PC-9 (cell line): ENCODE measurements around the gene GALNT14. TPM values are rescaled to one million over a fixed set of nuclear protein-coding genes. Genes with fewer than 3 reads are reported as not detected.

Experiments
- BruUV-seq: library from RNA; stranded (reverse); fragments of 400-500 nt; replicated peaks from 2 replicates; lab custom pipeline; 2021; lab: Mats Ljungman, UMichigan
- CTCF ChIA-PET: fragments of 300-600 bp; sonication (Branson Sonifier 250); formaldehyde crosslinking; loops from one replicate; lab custom pipeline; 2022; ENCODE audit warnings: antibody characterized with exemption; lab: Charles Lee
- POLR2A ChIA-PET: fragments of 300-600 bp; sonication (Branson Sonifier 250); formaldehyde crosslinking; loops from one replicate; lab custom pipeline; 2022; ENCODE audit warnings: antibody characterized with exemption; ENCODE audit not compliant: unreplicated experiment; lab: Charles Lee
- DNase-seq, 2 experiments: peaks; one replicate each; pipeline versions ENCODE4 v3.0.0 to v3.0.0-alpha.2; 2015 to 2022; ENCODE audit warnings: mixed read lengths in 1 of 2
- H2AFZ ChIP-seq: fragments of 200-600 bp; sonication (generic); 2 replicates; pipeline ENCODE4 v1.8.1; 2017; ENCODE audit warnings: antibody characterized with exemption
- H3F3A ChIP-seq: fragments of 200-600 bp; sonication (generic); 2 replicates; pipeline ENCODE4 v1.8.1; 2017; ENCODE audit warnings: antibody characterized with exemption, mild to moderate bottlenecking, low read depth; ENCODE audit not compliant: insufficient read depth
- H3K27ac ChIP-seq: fragments of 200-600 bp; sonication (generic); 2 replicates; pipeline ENCODE4 v1.6.1; 2016; ENCODE audit warnings: mixed run types
- H3K27me3 ChIP-seq: fragments of 200-600 bp; sonication (generic); 2 replicates; pipeline ENCODE4 v1.6.1; 2016; ENCODE audit warnings: low read depth, mixed run types; ENCODE audit not compliant: insufficient read depth
- H3K36me3 ChIP-seq: fragments of 200-600 bp; sonication (generic); 2 replicates; pipeline ENCODE4 v1.6.1; 2016; ENCODE audit warnings: low read depth, mixed run types
- H3K4me1 ChIP-seq: fragments of 200-600 bp; sonication (generic); replicated peaks from 2 replicates; pipeline ENCODE4 v1.6.1; 2016; ENCODE audit warnings: mixed run types; ENCODE audit not compliant: insufficient read depth
- H3K4me2 ChIP-seq: fragments of 200-600 bp; sonication (generic); 2 replicates; pipeline ENCODE4 v1.6.1; 2017; ENCODE audit warnings: mixed run types
- H3K4me3 ChIP-seq: fragments of 200-600 bp; sonication (generic); 2 replicates; pipeline ENCODE4 v1.6.1; 2016; ENCODE audit warnings: mixed run types
- H3K79me2 ChIP-seq: fragments of 200-600 bp; sonication (generic); 2 replicates; pipeline ENCODE4 v1.6.1; 2017; ENCODE audit warnings: low read depth, mixed run types
- H3K9me2 ChIP-seq: fragments of 200-600 bp; sonication (generic); 2 replicates; pipeline ENCODE4 v1.8.1; 2017; ENCODE audit warnings: mild to moderate bottlenecking; ENCODE audit not compliant: insufficient read depth
- H3K9me3 ChIP-seq: fragments of 200-600 bp; sonication (generic); 2 replicates; pipeline ENCODE4 v1.8.1; 2016; ENCODE audit warnings: low read depth; ENCODE audit not compliant: insufficient read depth
- H4K20me1 ChIP-seq: fragments of 200-600 bp; sonication (generic); 2 replicates; pipeline ENCODE4 v1.8.1; 2017; ENCODE audit not compliant: insufficient read depth
- EZH2 ChIP-seq: fragments of 200-600 bp; sonication (generic); IDR thresholded peaks from 2 replicates; pipeline ENCODE4 v1.8.0; 2017; ENCODE audit warnings: antibody characterized with exemption, low read depth
- intact Hi-C: fragments of 100-400 bp; cut with micrococcal nuclease; formaldehyde crosslinking; loops from one replicate; pipeline ENCODE4 v1.10.0; 2022; ENCODE audit not compliant: unreplicated experiment
- total RNA-seq: library from RNA; stranded (reverse); gene quantifications from 2 replicates; pipeline ENCODE4 v1.2.3, GENCODE V29; 2021
- TF ChIP-seq, protein P1 (sequence below): fragments of 200-600 bp; sonication (generic); conservative IDR thresholded peaks from 2 replicates; pipeline ENCODE4 v1.6.1; 2017; ENCODE audit warnings: mixed run types, antibody characterized with exemption, mild to moderate bottlenecking, moderate library complexity

The GALNT14 gene
- total RNA-seq, 1 experiment from 2014 or later, result 3.1 TPM

DNA sequence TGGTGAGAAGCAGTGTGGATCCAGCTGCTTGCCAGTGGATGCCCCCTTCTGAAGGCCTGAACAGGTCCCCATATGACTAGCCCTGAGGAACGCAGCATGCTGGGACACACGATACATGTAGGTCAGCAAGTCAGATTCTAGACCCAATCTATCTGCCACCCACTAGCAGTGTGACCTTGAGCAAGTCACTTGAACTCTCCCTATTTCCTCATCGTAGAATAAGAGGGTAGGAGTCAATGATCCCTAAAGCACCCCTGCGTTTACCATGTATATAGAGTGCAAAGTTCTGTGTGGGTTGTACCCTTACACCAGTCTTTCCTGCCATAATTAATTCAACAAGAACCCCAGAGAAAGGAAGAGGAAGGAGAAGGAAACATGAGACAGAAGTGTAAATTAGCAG, 123.7 kb downstream of the GALNT14 start:
- BruUV-seq, result no TSS peak

GRCh38 chr2:31013301-31013700, 124.9 kb downstream of the GALNT14 start:
- Histone ChIP-seq H3K4me2 (no peak overlapping the region), H3K4me1 (no peaks in the 10 kb centered on the region), H3K4me3 (no peak overlapping the region), H3K27me3 (no peaks in the 10 kb centered on the region), H3K9me2 (no peaks in the 10 kb centered on the region), H4K20me1 (no peaks in the 10 kb centered on the region; the same call in none of the 2 replicates), H3K9me3 (no peaks in the 10 kb centered on the region), H2AFZ (no peak overlapping the region), H3K36me3 (no peaks in the 10 kb centered on the region), H3F3A (no peaks in the 10 kb centered on the region), H3K79me2 (peaks cover 40% of the 10 kb centered on the region), H3K27ac (no peak overlapping the region)
- intact Hi-C loops, result no loop called here
- TF ChIP-seq, protein P1, sequence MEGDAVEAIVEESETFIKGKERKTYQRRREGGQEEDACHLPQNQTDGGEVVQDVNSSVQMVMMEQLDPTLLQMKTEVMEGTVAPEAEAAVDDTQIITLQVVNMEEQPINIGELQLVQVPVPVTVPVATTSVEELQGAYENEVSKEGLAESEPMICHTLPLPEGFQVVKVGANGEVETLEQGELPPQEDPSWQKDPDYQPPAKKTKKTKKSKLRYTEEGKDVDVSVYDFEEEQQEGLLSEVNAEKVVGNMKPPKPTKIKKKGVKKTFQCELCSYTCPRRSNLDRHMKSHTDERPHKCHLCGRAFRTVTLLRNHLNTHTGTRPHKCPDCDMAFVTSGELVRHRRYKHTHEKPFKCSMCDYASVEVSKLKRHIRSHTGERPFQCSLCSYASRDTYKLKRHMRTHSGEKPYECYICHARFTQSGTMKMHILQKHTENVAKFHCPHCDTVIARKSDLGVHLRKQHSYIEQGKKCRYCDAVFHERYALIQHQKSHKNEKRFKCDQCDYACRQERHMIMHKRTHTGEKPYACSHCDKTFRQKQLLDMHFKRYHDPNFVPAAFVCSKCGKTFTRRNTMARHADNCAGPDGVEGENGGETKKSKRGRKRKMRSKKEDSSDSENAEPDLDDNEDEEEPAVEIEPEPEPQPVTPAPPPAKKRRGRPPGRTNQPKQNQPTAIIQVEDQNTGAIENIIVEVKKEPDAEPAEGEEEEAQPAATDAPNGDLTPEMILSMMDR, result no peak
- no peak for TF ChIP-seq EZH2
- no TSS peak for BruUV-seq
- no peak for DNase-seq
- ChIA-PET CTCF (no interaction called here), POLR2A (no interaction called here)

More for the DNA sequence above, 123.7 kb downstream of the GALNT14 start:
- no peaks in the 10 kb centered on the region for H3K9me2 ChIP-seq
- POLR2A ChIA-PET, result no interaction called here
- DNase-seq, result no peak
- CTCF ChIA-PET, result no interaction called here
- H3K4me3 ChIP-seq, result no peak overlapping the region
- H3K36me3 ChIP-seq, result no peaks in the 10 kb centered on the region
- H3K9me3 ChIP-seq, result no peaks in the 10 kb centered on the region
- no peak overlapping the region for H2AFZ ChIP-seq
- no peak for TF ChIP-seq EZH2
- TF ChIP-seq, protein P1, result no peak
- no peak overlapping the region for H3K4me2 ChIP-seq
- no peaks in the 10 kb centered on the region for H3F3A ChIP-seq
- H3K4me1 ChIP-seq, result no peaks in the 10 kb centered on the region
- no peaks in the 10 kb centered on the region for H3K27me3 ChIP-seq
- no peaks in the 10 kb centered on the region; the same call in none of the 2 replicates for H4K20me1 ChIP-seq
- no peak overlapping the region for H3K27ac ChIP-seq
- intact Hi-C loops, result no loop called here
- peaks cover 42% of the 10 kb centered on the region for H3K79me2 ChIP-seq

DNA sequence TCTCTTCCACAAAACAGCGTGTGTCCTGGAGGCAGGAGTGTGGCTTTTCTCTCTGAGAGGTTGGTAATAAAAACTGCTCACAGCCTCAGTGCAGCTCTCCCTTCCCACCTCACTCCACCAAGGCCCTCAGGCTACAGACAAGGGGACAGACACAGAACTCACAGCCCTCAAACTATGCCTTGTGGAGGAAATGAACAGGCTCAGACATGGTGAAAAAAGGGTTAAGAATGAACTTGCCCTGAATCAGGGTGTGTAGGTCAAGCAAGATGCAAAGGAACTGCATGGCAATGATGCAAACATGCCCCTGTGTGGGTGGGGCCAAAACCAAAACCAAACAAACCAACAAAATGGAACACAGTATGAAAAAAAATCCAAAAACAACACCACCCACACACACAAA, 125.8 kb downstream of the GALNT14 start:
- no peaks in the 10 kb centered on the region; the same call in none of the 2 replicates for H4K20me1 ChIP-seq
- POLR2A ChIA-PET, result no interaction called here
- H3K27me3 ChIP-seq, result no peaks in the 10 kb centered on the region
- H3K9me2 ChIP-seq, result no peaks in the 10 kb centered on the region
- H3F3A ChIP-seq, result no peaks in the 10 kb centered on the region
- H3K79me2 ChIP-seq, result peaks cover 40% of the 10 kb centered on the region
- H3K4me1 ChIP-seq, result no peaks in the 10 kb centered on the region
- DNase-seq, result no peak
- no peak overlapping the region for H2AFZ ChIP-seq
- no peak overlapping the region for H3K4me2 ChIP-seq
- H3K4me3 ChIP-seq, result no peak overlapping the region
- TF ChIP-seq, protein P1, result no peak
- TF ChIP-seq EZH2, result no peak
- H3K27ac ChIP-seq, result no peak overlapping the region
- no peaks in the 10 kb centered on the region for H3K36me3 ChIP-seq
- CTCF ChIA-PET, result no interaction called here
- H3K9me3 ChIP-seq, result no peaks in the 10 kb centered on the region
- BruUV-seq, result no TSS peak
- intact Hi-C loops, result no loop called here
